Skeletal muscle cell (primary cell): ENCODE data around the gene PFDN1.

Experiments used
- DNase-seq: peaks from one replicate; pipeline ENCODE4 v3.0.0-alpha.2; 2010; ENCODE audit warnings: low read depth
- H3K4me3 ChIP-seq: 2 replicates; pipeline ENCODE4 v1.5.1; 2011; ENCODE audit warnings: low read depth, mild to moderate bottlenecking, control low read depth, low read length, moderate library complexity

Gene PFDN1

DNA sequence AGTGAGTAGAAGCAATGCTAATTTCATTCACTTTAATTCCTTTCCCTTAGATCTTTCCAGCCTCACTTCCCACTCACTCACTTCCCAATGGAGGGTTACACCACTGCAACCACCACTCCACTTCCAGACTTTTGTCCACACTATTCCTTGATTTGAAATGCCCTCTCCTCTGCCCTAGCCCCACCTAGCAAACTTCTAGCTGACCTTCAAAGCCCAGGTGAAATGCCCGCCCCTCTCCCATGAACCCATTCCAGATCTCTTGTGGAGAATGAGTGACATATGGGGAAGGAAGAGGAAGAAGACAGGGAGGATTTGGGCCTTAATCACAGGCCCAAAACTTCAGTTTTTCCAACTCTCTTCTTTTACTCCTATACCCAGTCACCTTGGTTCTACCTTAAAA, 37.1 kb downstream of the PFDN1 start:
- DNase-seq, result no peak
- H3K4me3 ChIP-seq, result no peak overlapping the region

DNA sequence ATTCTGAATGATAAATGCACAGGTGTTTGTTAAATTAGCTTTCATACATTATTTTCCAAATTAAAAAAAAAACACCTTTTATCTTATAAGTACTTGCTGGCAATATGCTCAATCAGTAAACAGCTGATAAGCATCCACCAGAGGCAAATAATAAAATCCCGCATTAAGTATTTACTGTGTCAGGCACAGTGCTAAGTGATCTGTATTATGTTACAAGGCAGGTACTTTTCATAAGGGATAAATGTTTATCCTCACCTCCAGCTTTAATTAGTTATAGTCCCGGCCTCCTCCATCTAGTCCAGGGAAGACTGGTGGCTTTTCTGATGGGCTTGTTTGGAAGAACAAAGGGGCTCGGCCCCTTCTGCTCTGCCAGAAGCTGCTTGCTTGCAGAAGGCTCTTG, 40.1 kb downstream of the PFDN1 start:
- no peak for DNase-seq

GRCh38 chr5:140262221-140262620, 40.7 kb downstream of the PFDN1 start:
- no peak overlapping the region for H3K4me3 ChIP-seq
- DNase-seq, result no peak

More for the DNA sequence above, 40.1 kb downstream of the PFDN1 start:
- no peak overlapping the region for H3K4me3 ChIP-seq

DNA sequence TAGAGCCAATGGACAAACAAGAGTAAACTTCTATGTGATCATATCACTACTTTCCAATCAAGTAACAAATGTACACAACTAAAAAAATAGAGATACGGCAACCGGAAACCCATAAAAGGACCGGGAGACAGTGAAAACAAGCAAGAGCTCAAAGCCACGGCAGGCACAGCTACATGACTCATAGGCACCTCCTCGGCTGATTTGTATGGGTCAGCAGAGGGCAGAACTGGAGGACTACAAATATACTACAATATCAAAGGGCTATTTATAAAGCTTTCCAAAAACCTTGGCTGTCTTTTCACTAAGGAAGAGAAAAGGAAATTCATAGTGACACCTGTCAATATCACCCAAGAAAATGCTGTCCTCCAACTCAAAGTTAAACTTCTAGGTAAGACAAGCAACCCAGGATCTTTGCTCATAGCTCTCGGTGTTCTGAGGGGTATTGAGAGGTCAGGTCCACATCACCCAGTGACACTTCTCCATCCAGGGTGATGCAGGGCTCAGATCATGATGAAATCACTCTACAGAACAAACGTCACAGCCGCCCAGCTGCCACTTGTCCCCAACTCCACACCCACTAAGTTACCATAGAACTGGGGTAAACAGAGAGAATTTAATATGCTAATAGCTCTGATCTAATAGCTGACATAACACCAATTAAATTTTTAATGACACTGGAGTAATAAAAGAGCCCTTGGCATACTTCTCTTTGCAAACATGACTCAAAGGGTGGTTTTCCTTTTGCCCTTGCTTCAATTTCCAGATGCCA, 41.3 kb downstream of the PFDN1 start:
- DNase-seq, result peak; percentile 59
- H3K4me3 ChIP-seq, result no peak overlapping the region

GRCh38 chr5:140260089-140260656, 42.7 kb downstream of the PFDN1 start:
- no peak for DNase-seq
- H3K4me3 ChIP-seq, result no peak overlapping the region

GRCh38 chr5:140259500-140259899, 43.4 kb downstream of the PFDN1 start:
- DNase-seq, result no peak

GRCh38 chr5:140258873-140259272, 44.0 kb downstream of the PFDN1 start:
- DNase-seq, result no peak
- H3K4me3 ChIP-seq, result no peak overlapping the region

More at GRCh38 chr5:140259500-140259899, 43.4 kb downstream of the PFDN1 start:
- H3K4me3 ChIP-seq, result no peak overlapping the region

GRCh38 chr5:140258016-140258415, 44.9 kb downstream of the PFDN1 start:
- no peak for DNase-seq
- no peak overlapping the region for H3K4me3 ChIP-seq

GRCh38 chr5:140256726-140257125, 46.2 kb downstream of the PFDN1 start:
- no peak for DNase-seq
- no peak overlapping the region for H3K4me3 ChIP-seq

DNA sequence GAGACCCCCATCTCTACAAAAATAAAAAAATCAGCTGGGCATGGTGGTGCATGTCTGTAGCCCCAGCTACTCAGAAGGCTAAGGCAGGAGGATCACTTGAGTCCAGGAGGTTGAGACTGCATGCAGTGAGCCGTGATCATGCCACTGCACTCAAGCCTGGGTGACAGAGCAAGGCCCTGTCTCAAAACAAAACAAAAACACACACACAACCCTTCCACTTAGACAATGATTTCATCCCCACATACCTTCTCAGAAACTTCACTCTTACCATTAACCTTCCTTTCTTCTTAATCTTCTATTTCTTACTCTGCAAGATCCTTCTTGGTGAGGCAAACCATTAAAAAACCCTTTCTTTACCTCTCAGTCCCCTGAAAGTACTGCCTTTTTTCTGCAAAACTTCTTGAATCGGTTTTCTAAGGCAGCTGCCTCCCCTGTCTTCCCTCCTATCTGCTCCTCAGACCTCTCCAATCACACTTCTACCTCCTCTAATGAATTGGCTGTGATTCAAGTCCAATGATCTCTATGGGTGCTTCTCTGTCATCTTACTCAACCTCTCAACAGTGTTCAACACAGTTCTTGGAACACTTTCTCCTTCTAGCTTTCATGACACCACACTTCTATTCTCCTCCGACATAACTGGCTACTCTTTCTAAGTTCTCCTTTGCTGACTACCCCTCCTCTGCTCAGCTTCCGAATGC, 47.3 kb downstream of the PFDN1 start:
- no peak for DNase-seq
- no peak overlapping the region for H3K4me3 ChIP-seq

GRCh38 chr5:140253985-140254384, 48.9 kb downstream of the PFDN1 start:
- H3K4me3 ChIP-seq, result no peak overlapping the region
- DNase-seq, result no peak

DNA sequence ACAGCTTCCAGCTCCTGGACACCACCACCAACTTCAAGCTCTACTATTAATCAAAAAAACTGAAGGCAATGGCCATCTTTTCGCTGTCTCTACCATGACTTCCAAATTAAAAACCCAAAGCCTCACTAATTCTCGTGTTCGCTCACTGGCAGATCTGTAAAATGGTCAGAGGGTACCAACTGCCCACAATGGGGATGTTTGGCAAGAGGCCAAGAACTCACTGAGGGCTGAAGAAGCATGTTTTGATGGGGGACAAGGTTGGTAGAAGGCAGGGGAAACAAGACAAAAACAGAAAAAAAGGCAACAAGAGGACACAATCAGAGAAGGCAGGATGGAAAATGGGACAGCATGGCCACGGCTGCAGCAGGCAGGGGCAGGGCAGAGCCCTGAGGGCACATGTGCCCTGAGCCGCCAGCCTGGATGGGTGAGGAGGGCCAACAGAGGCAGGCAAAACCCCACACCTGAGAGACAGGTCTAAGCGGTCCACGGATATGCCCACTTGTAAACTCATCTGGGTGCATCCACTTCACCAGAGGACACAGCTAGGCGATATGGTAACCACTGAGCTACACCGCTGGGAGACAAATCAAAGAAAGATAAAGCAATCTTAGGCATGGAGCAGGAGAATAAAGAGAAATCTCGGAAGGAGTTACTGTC, 50.3 kb downstream of the PFDN1 start:
- no peak overlapping the region for H3K4me3 ChIP-seq

GRCh38 chr5:140251527-140251973, 51.4 kb downstream of the PFDN1 start:
- no peak overlapping the region for H3K4me3 ChIP-seq
- peak; percentile 62 for DNase-seq

More for the DNA sequence above, 50.3 kb downstream of the PFDN1 start:
- DNase-seq, result no peak

DNA sequence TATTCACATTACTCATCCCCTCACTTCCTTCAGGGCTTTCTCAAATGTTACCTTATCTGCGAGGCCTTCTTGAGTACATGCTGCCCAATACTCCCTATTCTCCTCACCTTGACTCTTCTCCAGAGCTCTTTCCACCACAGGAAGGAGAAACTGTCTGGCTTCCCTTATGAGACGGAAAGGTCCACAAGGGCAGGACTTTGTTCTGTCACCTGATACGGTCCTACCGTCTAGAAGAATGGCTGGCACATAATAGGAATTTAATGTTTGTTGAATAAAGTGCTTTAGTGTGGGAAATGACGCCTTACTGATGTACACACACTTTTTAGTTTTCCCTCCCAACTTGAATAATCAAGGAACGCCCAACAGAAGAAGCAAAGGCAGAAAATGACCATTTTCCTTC, 52.5 kb downstream of the PFDN1 start:
- no peak for DNase-seq
- H3K4me3 ChIP-seq, result no peak overlapping the region

- H3K4me3 ChIP-seq, result no peak overlapping the region
- DNase-seq, result no peak
Measured at GRCh38 chr5:140249536-140249935, 53.4 kb downstream of the PFDN1 start.

DNA sequence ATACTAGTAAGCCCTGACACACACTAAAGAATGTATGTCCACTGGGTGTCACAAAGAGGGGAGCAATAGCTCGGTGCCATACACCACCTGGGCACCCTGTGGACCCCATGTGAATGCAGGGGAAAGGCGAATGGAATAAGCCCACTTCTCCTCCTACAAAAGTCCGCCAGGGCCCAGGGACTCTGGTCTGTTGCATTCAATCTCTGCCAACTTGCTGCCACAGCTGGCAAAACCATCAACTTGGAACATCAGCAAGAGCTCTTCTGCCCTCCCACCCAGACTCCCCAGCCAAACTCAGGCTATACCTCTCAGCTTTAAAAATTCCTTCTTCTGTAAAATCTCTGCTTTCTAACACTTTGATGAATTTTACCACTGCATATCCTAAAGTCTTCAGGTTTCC, 54.5 kb downstream of the PFDN1 start:
- DNase-seq, result no peak
- H3K4me3 ChIP-seq, result no peak overlapping the region

GRCh38 chr5:140246378-140247122, 56.4 kb downstream of the PFDN1 start:
- no peak overlapping the region for H3K4me3 ChIP-seq
- peak; percentile 67 for DNase-seq

- no peak for DNase-seq
Measured at GRCh38 chr5:140245926-140246325, 57.0 kb downstream of the PFDN1 start.

DNA sequence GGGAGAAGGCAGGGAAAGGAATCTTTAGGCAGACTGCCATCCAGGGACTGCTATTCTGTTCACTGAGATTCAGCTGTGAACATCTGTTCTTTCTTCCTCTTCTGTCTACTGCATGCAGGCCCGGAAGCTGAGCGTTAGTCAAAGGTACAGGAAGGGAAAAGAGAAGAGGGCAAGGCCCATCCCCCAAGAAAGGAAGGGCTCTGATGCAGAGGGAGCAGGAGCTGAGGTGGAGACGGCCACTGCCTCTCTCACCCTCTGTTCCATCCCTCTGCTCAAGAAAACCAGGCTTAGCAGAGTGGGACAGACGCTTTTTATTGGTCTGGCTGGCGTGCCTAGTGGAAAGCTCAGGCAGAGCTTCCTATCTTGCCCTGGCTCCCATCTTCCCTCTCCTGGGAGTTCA, 57.6 kb downstream of the PFDN1 start:
- no peak for DNase-seq
- no peak overlapping the region for H3K4me3 ChIP-seq

More at GRCh38 chr5:140245926-140246325, 57.0 kb downstream of the PFDN1 start:
- no peak overlapping the region for H3K4me3 ChIP-seq
